Inferior parietal cortex (tissue), 1 donor: ENCODE data around the gene P2RX6.

Source experiments
- DNase-seq: peaks from one replicate; pipeline ENCODE4 v3.0.0-alpha.2; 2016; ENCODE audit errors: extremely low spot score

Gene P2RX6

DNA sequence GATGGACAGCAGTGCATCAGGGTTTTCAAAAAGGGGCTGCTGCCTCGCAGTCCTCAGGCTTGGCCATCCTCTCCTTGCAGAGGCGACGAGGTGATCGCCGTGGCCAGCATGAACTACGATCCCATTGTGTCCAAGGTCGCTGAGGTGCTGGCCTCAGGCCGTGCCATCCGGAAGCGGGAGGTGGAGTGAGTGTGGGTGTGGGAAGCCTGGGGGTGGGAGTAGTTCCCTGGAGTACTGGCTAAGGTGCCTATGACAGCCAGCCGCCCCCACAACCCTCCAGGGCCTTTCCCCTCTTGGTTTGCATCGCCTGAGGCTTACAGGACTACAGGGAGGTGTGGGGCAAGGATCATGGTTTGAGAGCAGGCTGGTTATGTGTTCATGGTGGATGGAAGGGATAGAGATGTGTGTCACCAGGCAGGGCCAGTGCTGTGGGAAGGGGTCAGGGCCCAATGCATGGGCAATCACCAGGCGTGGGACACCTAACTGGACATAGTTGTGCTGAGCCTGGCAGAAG is 35.0 kb upstream of the P2RX6 start:
- DNase-seq: no peak

DNA sequence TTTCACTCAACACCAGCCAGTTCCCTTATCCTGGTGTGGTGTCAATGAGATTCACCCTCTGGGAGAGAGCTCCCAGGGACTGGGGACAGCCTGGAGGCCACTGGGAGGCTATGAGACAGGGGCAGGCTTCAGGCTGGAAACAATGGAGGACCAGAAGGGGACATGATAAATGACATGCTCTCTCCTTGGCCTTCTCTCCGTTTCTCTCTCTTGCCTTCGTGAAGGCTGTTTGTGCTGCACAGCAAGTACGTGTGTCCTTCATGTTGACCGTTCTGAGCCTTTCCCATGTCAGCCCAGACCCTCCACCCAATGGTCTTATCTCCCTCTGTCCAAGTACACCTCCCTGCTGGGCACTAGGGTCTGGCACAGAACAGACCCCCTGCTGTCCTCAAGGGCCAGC is 34.4 kb upstream of the P2RX6 start:
- DNase-seq: no peak

DNA sequence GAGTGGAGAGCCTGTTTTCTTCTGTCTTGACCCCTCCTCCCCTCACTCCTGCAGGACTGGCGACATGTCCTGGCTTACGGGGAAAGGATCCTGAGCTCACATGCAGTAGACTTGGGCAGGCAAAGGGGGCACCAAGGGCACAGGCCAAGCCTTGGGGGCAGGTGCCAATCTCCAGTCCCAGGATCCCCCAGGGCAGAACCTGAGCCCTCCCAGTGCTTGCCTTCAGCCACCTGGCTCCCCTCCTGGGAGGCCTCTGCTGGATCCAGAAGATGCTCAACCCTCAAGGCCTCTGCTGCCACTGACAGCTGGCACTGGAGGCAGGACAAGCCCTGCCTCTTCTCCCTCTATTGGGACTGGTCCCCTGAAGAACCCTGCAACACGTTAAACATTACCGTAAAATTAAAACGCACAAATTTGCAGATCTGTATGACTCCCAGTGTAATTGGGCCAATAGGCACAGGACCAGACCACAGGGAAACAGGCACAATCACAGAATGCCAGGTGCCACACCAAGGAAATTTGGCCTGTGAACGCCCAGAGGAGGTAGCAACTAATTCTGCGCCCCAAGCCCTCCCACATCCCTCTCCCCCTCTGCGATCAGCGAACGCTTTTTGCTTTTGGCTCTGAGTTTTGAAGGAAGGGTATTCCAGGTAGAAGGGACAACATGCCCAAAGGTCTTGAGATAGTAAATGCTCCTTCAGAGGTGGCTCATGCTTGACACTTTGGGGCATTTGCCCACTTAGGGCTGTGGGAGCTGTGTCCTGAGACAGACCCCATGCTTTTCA is 33.8 kb upstream of the P2RX6 start:
- DNase-seq: no peak

DNA sequence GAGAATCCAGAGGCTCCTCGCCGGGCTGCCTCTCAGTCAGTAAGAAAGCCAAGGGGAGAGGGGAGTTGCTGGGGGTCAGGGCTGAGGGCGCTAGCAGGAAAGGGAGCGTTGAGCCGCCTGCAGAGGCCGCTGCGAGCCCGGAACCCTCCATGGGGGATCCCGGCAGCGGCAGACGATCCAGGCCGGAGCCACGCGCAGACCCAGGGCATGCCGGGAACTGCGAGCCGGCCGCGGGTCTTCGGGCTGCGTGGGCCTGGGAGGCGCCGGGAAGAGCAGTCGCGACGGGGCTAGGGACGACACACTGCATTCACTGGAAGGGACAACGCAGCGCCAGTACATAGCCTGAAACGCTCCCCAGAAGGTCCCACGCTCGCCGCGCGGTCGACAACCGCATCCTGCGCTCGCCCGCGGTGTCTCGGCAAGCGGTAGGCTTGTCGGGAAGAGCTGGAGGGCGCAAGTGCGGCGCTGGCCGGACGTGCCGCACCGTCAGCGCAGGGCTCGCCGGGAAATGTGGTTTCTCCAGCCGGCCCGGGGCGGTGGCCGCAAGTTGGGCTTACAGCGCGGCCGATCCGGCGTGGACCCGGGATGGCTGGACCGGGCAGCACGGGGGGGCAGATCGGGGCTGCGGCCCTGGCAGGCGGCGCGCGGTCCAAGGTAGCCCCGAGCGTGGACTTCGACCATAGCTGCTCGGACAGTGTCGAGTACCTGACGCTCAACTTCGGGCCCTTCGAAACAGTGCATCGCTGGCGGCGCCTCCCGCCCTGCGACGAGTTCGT is 33.0 kb upstream of the P2RX6 start, which contains the start of gene LZTR1:
Gene LZTR1, plus strand, starts transcription at position 511 of the 776 bp plus-strand sequence. Its CDS starts 75 bp downstream, at position 586.
- peak; percentile 92 for DNase-seq

DNA sequence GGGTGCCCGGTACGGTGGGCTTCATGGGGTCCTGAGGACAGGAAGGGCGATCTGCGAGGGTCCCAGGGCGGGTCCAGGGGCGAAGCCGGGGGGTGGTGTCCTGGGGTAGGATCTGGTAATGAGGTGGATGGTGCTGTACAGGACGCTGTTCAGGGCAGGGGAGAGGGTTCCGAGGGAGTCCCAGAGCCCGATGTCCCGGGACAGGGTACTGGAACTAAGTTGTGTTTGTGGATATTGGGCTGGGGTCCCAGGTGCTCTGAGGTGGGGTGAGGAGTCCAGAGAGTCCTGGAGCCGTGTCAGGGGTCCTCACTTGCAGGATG is 32.4 kb upstream of the P2RX6 start:
- DNase-seq: no peak

DNA sequence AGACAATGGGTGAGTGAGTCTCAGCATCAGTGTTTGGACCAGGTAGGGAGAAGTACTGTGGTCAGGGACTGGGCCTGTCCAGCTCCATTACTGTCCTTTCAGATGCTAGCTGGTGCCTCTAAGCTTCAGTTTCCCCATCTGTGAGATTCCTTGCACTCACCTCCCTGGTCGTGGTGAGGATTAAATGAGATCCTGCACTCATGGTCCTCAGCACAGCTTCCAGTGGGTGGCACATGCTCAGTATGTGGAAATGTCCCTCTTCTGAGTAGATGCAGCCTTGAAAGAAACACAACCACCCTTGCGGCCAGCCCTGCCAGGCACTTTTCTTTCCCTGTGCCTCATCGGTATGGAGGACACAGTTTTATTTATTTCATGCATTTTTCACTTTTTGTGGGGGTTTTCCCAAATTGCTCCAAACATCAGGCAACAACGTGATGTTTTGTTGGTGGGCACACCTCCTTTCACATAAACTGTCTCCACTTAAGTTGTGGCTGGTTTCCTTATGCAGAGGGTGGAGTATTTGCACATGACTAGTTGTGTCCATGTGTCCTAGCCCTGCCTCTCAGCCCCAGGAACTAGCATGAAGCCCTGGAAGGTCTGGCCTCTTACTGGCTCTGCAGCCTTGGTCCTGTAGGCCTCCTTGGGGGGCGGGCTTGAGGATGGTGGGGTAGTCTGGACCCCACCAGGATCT is 31.7 kb upstream of the P2RX6 start:
- no peak for DNase-seq

DNA sequence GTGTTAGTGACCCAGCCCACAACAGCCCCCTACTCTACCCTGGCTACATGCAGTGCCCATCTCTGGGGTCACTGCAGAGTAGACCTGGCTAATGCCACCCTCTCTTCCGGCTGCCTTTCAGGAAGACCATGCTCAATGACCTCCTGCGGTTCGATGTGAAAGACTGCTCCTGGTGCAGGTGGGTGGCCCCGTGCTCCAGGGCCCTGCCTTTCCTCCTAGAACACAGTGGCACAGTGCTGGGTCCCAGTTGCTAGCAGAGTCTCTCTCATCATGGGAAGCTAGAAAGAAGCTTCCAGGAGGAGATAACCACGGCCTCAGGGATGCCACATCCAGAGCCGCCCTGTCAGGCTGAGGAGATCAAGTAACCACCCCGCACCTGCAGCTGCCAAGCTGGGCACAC is 29.2 kb upstream of the P2RX6 start:
- DNase-seq: no peak

DNA sequence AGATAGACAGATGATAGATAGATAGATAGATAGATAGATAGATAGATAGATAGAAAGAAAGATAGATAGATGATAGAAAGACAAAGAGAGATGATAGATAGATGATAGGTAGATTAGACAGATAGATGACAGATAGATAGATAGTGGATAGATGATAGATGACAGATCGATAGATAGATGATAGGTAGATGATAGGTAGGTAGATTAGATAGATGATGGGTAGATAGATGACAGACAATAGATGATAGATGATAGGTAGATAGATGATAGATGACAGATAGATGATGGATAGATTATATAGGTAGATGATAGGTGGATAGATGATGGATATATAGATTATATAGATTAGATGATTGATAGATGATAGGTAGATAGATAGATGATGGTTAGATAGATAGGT is 28.6 kb upstream of the P2RX6 start:
- DNase-seq: no peak

DNA sequence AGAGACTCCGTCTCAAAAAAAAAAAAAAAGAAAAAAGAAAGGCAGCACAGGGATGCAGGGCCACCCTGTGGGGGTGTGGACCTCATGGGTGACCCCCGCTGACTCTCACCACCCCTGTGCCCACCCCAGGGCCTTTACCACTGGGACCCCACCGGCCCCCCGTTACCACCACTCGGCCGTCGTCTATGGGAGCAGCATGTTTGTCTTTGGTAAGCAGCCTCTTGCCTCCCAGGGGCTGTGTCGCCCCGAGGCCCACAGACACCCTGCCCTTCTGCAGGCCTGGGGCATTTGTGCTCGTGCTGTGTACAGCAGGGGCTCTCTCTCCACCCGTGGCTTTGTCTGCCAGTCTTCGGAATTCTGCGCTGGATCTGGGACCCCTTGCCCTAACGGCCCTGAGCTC is 27.6 kb upstream of the P2RX6 start:
- no peak for DNase-seq

DNA sequence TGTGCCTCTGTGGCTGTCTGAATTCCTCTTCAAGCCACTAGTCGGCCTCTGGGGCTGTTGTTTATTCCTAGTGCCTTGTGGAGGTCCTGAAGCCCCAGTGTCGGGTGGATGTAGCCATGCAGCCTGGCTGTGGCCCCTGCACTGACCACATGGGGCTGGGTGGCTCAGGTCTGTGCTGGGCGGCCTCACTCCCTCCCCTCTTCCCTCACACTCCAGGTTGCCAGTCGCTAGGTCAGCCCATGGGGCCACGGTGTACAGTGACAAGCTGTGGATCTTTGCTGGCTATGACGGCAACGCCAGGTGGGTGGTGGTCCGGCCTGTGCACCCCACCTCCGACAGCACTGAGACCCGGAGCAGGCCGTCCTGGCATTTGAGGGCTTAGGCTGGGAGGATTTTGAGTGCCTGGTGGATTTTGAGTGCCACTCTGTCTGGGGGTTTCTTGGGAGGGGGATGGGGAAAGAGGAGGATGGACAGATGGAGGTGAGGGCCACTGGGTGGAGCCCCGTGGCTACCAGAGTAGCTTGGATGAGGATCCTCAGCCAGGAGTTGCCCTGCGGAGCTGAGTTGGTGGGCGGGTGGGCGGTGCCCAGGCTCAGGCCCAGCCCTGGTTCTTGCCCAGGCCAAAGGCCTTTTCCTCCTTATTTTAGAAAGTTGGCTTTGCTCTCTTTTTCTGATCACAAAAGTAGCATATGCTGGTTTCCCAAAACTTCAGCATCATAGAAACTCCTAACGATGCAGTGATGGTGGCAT is 26.2 kb upstream of the P2RX6 start:
- no peak for DNase-seq

DNA sequence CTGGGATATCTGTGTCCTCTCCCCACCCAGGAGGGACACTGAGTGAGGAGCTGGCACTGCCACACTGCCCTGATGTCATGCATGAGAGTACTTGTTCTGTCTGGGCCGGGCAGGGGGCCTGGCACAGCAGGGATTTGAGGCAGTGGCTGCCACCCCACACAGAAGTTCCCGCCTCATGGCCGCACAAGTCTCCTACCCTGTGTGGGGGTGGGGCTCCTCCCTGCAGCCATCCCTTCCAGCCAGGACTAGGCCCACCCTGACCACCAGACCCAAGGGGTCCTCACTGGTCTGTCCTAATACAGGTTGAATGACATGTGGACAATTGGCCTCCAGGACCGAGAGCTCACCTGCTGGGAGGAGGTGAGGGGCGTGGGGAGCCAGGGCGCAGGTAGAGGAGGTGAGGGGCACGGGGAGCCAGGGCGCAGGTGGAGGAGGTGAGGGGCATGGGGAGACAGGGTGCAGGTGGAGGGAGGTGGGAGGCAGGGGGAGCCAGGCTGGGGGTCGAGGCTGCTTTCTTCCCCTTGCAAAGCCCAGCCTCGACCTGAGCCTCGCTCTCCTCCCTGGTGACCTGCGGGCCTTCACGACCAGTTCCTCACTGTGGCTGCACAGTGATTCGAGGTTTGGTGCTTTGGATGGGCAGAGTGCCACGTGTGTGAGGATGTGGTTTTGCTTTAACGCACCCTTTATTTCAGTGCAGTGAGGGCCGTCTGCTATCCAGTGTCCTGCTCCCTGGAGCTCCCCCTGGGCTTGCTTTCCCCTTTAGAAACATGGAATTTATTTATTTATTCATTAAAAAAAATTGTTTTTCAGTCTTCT is 25.4 kb upstream of the P2RX6 start:
- DNase-seq: no peak

DNA sequence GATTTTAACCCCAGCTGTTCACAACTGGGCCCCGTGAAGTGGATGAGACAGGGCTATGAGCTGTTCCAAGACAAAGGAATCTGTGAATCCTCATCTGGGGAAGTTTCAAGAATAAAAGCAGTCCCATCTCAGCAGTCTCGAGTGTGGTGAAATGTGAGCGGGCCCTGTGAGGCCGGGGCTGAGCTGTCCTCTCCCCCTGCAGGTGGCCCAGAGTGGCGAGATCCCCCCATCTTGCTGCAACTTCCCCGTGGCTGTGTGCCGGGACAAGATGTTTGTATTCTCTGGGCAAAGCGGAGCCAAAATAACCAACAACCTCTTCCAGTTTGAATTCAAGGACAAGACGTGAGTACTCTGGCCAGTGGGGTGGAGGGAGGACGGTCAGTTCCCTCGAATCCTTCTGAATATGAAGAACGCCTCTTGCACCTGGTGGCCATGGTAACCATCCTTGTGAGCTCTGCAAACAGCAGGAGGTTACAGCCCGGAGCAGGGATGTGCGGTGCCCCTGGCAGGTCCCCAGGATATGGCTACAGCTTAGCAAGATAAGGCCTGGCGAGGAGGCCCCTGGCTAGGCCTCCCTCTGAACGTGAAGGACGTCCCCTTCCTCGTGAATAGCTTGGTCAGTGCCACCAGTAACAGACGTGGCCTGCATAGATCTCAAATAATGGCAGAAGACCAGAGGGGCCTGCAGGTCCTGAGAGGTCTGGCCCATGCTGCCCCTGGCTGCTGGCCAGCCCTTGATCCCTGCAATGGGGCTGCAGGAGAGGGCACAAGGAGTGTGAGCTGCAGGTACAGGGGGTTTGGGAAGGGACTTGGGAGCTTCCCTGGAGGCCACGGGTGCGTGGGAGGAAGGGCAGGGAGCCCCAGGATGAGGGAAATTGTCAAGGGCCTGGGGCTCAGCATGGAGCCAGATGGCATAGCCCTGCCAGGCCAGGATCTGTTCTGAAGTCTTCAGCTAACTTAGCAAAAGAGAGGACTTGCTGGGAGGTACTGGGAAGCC is 24.5 kb upstream of the P2RX6 start:
- DNase-seq: no peak

DNA sequence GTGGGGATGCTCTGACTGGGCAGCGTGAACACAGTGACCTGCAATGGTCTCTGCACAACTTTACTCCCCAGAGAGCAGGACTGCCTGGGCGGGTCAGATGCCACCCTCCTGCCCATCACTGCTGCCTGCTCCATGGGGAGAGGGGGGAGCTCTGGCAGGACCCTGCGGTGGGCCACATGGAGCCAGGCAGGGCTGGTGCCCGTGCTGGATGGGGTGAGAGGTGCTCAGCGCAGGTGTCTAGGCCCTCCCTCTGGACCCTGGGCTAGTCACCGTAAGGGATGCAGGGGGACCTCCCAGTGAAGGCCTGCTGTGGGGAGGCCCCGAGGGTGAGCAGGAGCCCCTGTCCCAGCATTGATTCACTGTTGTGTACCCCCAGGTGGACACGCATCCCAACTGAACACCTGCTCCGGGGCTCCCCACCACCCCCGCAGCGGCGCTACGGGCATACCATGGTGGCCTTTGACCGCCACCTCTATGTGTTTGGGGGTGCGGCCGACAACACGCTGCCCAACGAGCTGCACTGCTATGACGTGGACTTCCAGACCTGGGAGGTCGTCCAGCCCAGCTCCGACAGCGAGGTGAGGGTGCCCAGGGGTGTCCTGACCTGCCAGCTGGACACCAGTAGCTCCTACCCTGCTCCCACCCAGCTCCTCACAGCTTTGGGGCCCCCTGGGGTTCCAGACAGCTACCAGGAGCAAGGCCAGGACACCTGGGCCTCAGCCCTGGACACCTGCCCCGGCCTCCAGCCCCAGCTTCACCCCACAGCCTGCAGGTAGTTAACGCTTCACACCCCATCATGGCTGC is 23.5 kb upstream of the P2RX6 start:
- DNase-seq: no peak

DNA sequence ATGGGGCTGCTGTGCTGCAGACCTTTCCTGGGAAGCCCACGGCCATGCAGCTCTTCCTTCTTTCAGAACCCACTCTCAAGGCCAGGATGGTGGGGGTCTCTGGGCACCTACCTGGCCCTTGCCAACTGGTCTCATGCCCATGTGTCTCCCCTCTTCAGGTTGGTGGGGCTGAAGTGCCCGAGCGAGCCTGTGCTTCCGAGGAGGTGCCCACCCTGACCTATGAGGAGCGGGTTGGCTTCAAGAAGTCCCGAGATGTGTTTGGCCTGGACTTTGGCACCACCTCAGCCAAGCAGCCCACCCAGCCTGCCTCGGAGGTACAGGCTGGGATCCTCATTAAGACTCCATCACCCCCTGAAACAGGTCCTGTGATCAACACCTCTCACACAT is 22.9 kb upstream of the P2RX6 start:
- no peak for DNase-seq

DNA sequence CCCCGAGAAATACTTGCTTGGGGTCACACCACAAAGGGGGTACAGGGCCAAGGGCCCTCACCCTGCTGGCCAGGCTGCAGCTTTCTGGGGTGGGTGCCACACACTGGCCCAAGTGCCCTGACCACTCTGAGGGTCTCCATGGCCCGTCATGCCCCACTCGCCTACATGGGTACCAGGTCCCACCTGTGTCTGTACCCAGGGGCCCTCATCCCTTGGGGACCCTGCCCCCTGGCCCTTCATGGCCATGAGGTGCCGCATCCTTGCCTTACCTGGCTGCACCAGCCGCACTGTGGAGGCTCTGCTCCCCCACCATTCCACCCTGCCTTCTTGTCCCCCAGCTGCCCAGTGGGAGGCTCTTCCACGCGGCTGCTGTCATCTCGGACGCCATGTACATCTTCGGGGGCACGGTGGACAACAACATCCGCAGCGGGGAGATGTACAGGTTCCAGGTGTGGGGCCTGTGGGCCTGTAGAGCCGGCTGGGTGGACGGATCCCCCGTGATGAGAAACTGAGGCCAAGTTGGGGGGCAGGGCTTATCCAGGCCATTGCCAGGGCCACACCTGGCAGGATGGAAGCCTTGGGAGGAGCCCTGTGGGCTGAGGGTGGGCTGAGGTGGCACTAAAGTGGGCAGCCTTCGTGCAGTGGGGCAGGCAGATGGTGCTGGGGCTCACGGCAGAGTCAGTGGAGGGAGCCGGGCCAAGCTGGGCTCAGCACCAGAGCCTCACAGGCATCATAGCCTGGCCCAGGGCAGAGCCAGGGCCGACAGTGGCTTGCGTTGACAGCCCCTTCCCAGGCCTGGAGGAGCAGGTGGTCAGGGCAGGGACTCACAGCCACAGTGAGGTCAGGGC is 22.3 kb upstream of the P2RX6 start:
- DNase-seq: no peak

DNA sequence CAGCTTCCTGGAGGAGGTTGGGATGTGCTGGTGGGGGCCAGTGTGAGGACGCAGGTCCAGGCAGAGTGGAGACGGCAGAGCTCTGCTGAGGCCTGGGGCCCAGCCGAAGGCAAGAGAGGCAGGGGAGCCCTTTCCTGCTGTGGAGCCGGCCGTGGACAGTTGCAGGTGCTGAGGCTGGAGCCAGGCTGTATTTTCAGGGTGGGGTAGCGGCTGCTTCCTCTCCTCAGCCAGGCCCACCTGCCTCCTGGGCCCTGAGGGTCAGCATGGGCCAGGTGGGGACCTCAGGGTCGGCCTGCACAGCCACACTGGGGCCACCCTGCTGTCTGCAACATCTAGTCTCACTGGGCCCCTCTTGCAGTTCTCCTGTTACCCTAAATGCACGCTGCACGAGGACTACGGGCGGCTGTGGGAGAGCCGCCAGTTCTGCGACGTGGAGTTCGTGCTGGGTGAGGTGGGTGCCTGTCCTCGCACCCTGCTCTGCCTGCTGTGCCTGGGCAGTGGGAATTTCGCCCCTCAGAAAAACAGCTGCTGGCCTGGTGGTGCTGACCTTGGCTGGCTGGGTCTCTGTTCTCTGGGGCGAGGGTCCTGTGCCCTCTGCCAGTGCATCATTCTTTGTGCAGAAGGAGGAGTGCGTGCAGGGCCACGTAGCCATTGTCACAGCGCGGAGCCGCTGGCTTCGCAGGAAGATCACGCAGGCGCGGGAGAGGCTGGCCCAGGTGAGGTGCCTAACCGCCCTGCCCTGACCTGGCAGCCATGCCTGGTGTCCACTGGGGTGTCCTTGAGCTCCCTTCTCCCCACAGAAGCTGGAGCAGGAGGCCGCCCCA is 21.4 kb upstream of the P2RX6 start:
- no peak for DNase-seq
